ENCODE measurements around the gene GCNT4. TPM values are rescaled to one million over a fixed set of nuclear protein-coding genes. Genes with fewer than 3 reads are reported as not detected.
A peak's percentile ranks its signal among the peaks of the same experiment; 100 is the strongest.

The GCNT4 gene
- total RNA-seq, 1 donor from 2014 or later = 1.4 TPM

DNA sequence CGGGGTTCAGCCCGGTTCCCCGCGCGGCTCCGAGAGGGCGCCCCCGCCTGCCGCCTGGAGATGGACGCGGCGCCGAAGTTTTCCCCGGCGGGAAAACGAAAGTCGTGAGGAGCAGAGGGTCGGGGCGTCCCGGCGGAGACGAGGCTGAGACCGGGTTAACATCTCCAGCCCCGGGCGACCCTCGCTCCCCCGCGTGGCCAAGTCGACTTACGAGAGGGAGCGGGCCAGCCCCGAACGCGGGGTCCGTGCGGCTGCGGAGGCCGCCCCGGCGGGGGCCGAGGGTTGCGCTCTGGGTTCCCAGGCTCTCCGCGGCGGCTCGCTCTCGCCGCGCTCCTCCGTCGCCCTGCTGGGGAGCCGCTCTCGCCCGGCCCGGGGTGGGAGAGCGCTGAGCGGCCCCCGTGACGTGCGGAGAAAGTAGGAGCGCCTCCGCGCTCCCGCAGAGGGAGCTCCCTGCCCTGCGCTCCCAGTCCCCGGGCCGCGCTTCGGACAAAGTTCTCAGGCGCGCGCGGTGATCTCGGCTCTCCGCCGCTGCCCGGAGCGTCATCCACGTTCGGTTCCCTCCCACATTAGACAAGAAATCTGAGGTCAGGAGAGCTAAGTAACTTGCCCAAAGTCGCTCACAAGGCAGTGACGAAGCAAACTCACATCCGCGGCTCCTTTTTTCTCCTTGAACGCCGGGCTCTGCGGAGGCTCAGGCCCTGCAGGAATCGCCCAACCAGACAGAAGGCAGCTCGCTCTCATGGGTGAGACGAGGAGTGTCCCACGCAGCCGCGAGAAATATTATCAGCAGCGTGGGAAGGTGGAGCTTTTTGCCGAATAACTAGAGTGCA lies 1.2 kb upstream of the GCNT4 start:
- DNase-seq (ENCODE audit: low spot score) = peak; percentile 69
- peak; percentile 73 for ATAC-seq
- intact Hi-C loops (cut with DNase I) = no loop called here

DNA sequence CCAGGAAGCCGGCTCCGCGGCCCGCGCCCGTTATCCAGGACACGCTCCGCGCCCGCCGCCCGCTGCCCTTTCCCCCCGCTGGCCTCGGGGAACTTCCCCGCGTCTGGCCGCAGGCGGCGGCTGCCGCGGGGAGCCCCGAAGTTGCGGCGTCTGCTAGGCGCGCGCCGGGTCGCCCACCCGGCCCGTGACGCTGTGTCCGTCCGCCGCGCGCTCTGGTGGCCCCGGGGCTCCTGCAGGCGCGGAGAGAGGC lies 621 bp upstream of the GCNT4 start:
- DNase-seq (ENCODE audit: low spot score) = no peak
- intact Hi-C loops (cut with DNase I) = no loop called here
- ATAC-seq = no peak

DNA sequence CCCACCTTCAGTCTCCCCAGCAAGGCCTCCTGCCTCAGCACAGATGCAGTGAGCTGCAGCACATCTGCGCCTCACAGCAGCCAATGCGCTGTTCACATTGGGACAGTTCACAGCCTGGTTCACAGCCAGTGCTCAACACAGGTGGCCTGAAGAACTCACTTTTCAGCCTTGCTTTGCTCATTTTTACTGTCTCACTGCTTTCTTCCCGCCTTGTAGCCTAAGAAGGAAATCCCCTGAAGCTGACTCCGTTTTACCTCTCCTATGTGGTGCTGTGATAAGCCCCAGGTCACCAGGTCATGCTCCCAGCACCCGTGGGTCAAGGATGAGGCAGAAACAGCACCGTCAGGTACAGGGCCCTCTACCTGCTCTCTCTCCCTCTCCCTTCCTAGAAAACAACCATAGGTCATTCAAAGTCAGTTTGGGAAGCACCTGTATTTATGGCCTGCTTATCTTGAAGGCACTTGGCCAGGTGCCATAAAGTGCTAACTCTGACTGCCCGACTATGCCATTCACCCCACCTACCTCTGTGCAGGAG lies 1.1 kb downstream of the GCNT4 start:
- ATAC-seq (no peak), DNase-seq (ENCODE audit: low spot score) (no peak)
- intact Hi-C loops (cut with DNase I) = no loop called here

DNA sequence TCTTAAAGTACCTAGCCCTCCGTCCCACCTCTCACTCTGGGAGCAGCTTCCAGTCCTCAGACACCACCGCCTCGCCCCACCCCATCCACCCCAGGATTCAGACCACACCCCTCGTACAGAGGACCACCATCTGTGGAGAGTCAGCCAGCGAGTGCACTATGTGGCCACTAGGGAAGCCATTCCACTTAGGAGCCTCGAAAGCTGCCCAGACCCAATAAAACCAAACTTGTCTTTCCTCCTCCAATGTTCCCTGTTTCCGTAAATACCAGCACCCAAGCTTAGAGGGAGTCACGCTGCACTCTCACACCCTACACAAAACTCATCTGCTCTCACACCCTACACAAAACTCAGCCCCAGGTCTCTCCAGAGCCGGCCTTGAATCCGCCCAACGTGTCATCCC lies 1.9 kb downstream of the GCNT4 start:
- intact Hi-C loops (cut with DNase I) = no loop called here
- ATAC-seq = no peak
- DNase-seq (ENCODE audit: low spot score) = no peak

DNA sequence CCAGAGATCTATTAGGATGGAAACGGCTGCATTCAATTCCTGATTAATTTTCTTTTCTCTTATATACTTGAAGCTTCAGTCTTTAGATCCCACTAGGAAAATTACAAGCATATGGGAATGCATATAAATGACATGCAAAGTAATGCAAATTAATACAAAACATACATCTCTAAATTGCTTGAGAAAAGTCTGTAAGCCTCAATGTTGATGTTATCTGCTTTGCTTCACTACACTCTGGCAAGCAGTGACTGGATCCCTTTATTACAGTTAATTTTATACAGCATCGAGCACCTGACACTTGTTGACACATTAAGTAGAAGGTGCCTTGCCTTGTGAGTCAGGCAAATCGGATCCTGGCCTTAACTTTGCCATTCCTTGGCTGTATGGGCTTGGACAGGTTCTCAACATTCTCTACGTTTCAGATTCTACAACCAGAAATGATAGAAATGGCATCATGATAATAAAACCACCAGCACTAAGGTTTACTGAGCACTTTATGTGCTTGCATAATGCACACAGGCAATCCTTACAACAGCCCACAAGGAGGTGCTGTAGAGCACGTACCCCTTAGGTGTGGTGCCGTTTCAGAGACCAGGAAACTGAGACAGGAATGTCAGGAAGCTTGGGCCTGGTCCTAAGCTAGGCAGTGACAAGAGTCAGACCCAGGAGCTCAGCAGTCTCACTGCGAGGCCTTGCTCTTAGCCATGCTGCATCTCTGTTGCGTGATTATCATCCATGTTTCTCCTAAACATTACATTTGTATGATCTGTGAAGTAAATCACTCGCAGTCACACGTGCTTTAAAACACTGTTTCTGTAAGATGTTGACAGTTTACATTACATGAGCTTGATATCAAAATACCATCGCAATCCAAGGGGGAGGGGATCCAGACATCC lies 2.7 kb downstream of the GCNT4 start:
- DNase-seq (ENCODE audit: low spot score) (no peak), ATAC-seq (no peak)
- intact Hi-C loops (cut with DNase I) = no loop called here

DNA sequence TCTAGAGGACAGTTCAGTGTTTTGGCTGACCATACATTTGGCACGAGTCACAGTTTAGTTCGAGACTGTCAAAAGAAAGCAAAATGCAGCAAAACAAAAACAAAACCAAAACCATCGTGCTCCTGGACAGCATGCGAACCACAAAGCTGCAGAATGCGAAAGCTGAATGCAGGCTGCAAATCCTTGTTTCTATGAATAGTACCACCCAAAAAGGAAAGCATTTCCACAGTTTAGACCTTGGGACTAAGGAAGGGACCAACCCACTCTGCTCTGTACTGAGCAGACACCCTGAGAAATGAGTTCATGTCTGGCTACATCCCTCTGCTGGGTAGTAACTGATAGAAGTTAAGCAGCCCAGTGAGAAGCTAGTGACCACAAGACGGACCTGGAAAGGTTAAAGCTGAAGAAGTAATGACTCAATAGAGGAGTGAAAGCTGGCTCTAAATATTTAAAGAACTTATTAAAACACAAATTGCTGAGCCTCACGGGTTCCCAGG lies 3.9 kb downstream of the GCNT4 start:
- DNase-seq (ENCODE audit: low spot score) (no peak), ATAC-seq (no peak)
- intact Hi-C loops (cut with DNase I) = no loop called here

DNA sequence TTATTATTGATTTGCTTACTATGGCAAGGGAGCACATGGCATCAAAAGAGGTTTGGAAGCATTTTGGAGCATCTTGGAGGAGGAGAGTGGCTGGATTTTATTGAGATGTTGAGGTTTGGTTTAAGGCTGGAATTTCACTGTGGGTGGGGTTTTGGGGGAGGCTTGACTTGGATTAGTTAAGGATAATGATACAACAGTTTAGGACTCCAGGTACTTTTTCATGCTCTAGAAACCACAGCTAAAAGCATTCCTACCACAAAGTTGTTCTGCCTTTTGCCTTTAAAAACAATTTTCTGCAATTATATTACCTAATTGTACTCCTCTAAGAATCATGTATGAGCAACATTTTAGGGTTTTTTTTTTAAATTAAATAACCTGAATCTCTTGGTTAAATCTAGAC lies 5.0 kb downstream of the GCNT4 start:
- DNase-seq (ENCODE audit: low spot score) (no peak), ATAC-seq (no peak)
- intact Hi-C loops (cut with DNase I) = no loop called here

DNA sequence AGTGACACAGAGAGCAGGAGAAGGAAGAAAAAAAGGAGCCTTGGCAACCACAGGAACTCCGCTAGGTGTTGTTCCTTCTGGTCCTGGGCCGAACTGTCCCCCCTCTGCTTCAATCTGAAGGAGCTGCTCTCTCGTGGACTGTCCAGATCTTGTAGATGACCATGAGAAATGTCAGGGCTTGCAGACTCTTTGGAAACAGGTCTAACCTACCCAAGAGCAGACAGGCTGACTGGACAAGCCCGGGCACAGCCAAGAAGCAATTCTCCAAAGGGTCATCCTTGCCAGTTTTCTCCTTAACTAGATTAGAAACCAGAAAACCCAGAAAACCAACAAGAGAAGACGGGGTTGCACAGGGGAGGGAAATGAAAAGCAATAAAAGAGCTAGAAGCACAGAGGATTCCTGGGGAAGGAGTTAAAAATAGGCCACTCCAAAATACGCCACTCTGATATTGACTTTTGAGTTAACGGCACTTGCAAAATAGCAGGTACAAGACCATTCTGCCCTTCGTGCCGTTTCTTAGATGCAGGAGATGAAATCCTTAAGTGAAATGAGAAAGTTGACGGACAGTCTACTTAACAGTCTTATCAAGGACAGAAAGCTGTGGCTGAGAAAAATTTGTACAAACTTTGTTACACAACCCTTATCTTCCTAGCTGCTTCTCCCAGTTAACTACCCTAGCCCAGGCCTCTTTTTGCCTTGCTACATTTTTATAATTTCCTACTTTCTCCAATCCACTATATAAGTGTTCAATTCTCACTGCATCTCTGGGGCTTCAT lies 5.8 kb downstream of the GCNT4 start:
- ATAC-seq (no peak), DNase-seq (ENCODE audit: low spot score) (no peak)
- intact Hi-C loops (cut with DNase I) = no loop called here

DNA sequence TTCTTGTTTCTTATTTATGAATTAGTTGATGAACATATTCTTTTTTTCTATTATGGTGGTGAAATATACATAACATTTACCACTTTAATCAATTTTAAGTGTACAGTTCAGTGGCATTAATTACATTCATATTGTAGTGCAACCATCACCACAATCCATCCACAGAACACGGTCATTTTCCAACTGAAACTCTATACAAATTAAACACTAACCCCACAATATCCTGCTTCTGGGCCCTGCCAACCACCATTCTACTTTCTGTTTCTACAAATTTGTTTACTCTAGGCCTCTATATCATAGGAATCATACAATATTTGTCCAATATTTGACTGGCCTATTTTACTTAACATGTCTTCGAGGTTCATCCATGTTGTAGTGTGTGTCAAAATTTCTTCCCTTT lies 7.3 kb downstream of the GCNT4 start:
- no peak for ATAC-seq
- no peak for DNase-seq (ENCODE audit: low spot score)
- intact Hi-C loops (cut with DNase I) = no loop called here

DNA sequence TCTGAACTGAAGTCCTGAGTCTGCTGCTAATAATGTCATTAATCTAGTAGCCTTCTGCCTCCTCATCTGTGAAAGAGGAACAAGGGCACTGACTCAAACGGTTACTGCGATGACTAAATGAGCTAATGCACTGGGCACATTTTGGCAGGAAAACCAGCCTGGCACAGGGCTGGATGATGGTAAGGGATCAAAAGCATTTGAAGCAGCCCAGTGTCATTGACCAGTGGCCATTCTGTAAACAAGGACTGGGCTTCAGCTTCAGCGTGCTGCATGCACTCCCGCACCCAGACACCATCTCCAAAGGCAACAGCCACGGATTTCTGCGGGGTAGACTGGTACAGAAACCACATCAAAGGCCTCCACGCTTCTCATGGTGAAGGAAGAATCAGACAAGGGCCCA lies 8.0 kb downstream of the GCNT4 start:
- DNase-seq (ENCODE audit: low spot score) (no peak), ATAC-seq (no peak)
- intact Hi-C loops (cut with DNase I) = no loop called here

DNA sequence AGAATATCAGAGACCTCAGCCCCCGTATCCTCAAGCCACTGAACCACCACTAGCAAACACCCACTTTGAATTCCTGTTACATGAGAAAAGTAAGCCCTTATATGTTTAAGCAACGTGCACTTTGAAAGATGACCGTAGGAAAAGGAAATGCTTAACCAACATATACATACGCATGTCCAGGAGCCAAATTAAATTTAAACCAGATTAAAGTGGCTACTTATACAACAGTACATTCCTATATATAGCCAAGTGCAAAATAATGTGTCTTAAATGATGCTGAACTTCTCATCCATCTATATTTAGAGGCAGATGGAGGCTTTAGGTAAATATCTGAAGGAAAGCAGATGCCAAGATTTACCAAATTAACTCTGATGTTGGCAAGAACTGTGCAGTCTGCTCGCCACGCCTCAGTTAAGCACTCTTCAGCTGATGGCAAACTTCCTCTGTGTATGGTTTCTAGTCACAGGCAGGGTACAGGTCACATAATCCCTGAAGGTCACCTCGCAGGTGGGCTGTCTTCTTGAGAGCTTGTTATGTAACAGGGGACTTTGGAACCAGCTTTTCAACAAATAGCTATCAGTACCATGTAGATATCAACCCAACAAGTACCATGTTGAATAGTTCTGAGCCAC lies 8.6 kb downstream of the GCNT4 start:
- no peak for DNase-seq (ENCODE audit: low spot score)
- no peak for ATAC-seq
- intact Hi-C loops (cut with DNase I) = no loop called here

DNA sequence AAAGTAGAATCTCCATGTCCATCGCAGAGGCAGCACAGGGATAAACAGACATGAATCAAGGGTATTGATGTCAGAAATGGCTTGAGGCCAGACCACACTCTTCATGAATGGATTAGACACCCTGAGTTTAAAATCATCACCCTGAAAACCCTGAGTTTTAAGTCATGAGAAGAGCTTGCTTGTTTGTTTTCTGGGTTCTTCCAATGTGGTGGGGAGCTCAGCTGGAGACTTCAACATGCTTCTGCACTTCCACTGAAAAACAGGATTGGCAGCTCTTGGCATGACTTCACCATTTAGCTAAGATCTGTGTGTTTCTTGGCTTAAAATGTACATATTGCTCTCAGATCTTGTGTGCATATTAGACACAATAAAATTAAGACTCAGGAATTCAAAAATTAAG lies 9.8 kb downstream of the GCNT4 start:
- intact Hi-C loops (cut with DNase I) = no loop called here
- DNase-seq (ENCODE audit: low spot score) (no peak), ATAC-seq (no peak)

DNA sequence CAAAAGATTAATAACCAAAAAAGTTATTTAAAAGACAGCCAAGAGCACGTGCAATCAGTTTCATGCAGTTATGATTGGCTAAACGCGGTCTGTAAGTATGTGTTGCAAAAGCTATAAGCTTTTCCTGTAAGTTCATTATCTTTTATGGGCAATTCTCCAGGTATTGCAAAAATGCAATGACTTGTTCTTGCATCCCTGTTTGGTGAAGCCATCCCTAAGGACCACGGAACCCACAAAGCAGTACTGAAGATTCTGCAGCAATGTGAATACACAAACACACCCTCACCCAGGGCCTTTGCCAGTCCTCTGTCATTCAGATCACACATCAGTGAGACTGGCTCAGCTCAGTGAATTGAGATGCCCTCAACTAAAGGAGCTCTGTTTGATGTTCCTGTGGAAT lies 11.4 kb downstream of the GCNT4 start:
- intact Hi-C loops (cut with DNase I) = no loop called here
- ATAC-seq = no peak
- no peak for DNase-seq (ENCODE audit: low spot score)

DNA sequence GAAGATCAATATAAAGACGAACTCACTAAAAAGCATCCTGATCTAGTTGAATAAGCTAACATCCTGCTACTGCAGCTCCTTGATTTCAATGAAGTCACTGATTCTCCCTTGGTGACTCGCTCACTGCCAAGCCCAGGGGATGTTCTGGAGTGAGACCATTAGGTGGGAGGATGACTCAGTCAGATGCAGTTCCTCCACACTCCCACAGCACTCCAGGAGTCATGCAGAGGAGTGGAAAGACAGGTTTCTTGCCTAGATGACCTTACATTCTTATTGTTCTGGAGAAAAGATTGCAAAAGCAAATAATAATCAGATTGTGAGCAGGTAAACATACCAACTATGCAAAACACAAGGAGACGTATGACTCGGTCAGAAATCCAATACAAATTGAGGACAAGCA lies 15.3 kb downstream of the GCNT4 start:
- ATAC-seq = no peak
- intact Hi-C loops (cut with DNase I) = no loop called here
- no peak for DNase-seq (ENCODE audit: low spot score)

DNA sequence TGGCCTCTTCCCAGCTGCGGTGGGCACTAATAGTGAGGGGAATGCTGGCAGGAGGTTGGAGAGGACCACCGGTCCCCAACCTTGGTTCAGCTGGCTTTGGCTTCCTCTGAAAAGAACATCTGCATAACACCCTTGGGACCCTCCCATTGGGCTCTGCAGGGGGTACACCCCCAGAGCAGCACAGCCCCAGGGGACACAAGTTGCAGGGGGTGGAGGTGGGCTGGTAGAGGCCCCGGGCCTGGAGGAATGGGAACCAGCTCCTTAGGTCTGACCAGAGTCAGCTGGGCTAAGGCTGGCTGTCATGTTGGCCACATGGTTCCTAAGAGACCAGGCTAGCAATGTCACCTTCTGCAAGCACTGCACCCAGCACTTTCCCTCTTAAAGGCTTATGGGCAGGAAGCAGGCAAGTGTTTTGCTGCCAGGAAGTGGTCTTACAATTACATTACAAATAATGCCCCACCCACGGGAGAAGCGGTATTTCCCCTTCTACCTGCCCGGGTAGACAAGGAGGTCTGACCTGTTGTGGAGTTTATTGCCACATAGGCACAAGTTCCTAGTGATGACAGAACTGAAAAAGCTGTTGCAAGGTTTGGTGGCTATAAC lies 18.1 kb downstream of the GCNT4 start:
- DNase-seq (ENCODE audit: low spot score) (no peak), ATAC-seq (no peak)
- intact Hi-C loops (cut with DNase I) = no loop called here

DNA sequence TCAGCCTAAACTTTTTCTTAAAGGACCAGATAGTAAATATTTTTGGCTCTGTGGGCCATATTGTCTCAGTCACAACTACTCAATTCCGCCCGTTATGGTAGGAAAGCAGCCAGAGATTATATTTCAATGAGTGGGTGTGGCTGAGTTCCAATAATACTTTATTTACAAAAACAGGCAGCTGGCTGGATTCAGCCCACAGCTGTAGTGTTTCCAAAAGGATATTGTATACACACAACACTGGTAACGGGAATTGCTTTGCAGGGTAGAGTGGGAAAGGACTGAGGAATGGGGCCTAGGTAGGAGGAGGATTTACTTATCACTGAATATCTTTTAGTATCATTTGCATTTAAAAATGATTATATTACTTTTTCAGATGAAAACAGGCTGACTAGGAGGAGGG lies 21.0 kb downstream of the GCNT4 start:
- ATAC-seq = no peak
- intact Hi-C loops (cut with DNase I) = no loop called here

DNA sequence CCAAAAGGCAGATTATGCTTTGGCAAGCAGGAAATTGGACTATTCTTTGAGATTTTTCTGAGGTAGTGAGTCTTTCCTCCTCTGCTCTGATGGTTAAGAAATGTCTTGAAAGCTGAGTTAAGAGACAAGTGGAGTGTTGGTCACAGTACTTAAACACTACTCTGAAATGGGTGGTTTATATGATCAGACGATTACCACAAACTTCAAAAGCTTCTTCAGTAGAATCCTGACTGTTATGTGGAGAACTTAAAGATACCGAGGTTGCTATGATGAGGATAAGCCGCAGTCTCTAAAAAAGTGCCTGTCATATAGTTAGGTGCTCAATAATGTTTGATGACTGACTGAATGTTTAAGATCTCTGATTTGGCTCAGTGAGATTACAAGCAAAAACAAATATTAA lies 24.3 kb downstream of the GCNT4 start:
- DNase-seq (ENCODE audit: low spot score) (no peak), ATAC-seq (no peak)
- intact Hi-C loops (cut with DNase I) = no loop called here

More for the DNA sequence above, 21.0 kb downstream of the GCNT4 start:
- DNase-seq (ENCODE audit: low spot score) = no peak

DNA sequence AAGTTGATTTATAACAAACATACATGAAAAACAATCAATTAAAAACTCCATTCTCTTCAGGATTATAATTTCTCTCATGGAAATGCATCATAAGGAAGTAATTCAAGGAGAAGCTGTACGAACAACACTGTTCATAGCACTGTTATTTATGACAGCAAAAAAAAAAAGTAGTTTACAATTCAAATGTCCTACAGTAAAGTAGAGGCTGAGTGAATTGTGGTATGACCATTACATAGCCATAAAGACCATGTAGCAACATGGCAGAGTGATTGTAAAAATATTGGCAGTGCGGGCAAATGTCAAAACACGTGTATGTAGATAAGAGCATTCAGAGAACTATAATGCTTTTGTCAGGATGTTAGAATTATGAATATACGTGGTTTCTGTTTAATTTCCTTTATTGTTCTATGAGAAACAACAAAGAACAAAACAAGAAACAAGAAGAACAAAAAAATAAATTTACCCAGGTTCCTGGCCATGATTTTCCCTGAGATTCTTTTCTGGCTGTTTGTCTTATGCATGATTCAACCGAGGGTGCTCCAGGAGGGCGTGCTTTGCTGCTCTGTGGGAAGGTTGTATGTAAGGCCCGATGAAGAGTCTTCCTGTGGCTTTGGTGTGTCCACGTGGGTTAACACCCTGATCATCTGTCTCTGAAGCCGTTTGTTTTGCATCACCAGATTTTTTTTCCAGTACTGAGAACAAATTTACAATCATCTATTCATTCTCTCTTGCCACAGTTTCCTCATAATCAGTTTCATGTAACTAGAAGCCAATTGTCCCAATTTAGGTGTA lies 28.8 kb downstream of the GCNT4 start:
- DNase-seq (ENCODE audit: low spot score) (no peak), ATAC-seq (no peak)
- intact Hi-C loops (cut with DNase I) = no loop called here

All from sciatic nerve (tissue), 2 donors.